ENCODE measurements around the gene POLR2L. TPM values are rescaled to one million over a fixed set of nuclear protein-coding genes. Genes with fewer than 3 reads are reported as not detected.
A peak's percentile ranks its signal among the peaks of the same experiment; 100 is the strongest.

The POLR2L gene
- total and polyA plus RNA-seq, 2 of the 13 experiments (the other 11 are each of a cell fraction or from before 2014, with no cell fraction given) = 104 to 114 TPM

DNA sequence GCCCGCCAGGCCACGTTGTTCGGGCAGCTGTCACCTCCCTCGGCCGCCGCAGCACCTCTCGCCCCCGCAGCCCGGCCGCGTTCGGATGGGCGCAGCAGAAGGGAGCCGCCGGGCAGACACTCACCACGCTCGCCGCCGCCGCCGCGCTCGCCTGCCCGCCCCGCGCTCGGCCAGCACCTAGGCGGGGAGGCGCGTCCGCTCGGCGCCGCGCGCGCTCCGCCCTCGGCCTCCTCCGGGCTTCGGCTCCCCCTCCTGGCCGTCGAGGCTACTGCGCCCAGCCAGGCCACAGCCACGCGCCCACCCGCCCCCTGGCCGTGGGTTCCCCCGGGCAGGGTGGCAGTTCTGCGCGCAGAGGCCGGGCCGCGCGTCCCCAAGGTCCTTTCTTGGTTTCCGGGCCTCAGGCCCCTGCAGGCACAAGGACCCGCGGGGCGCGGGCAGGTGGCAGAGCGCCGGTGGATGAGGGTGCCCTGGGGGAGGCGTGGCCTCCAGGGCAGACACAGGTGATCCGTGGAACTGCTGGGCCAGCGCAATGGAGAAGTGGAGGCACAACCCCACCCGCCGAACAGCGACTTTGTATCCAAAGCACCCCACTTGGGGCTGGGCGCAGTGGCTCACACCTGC is 44.1 kb downstream of the POLR2L start, which contains the start of gene SLC25A22 (continued):
- TF ChIP-seq, protein P1, sequence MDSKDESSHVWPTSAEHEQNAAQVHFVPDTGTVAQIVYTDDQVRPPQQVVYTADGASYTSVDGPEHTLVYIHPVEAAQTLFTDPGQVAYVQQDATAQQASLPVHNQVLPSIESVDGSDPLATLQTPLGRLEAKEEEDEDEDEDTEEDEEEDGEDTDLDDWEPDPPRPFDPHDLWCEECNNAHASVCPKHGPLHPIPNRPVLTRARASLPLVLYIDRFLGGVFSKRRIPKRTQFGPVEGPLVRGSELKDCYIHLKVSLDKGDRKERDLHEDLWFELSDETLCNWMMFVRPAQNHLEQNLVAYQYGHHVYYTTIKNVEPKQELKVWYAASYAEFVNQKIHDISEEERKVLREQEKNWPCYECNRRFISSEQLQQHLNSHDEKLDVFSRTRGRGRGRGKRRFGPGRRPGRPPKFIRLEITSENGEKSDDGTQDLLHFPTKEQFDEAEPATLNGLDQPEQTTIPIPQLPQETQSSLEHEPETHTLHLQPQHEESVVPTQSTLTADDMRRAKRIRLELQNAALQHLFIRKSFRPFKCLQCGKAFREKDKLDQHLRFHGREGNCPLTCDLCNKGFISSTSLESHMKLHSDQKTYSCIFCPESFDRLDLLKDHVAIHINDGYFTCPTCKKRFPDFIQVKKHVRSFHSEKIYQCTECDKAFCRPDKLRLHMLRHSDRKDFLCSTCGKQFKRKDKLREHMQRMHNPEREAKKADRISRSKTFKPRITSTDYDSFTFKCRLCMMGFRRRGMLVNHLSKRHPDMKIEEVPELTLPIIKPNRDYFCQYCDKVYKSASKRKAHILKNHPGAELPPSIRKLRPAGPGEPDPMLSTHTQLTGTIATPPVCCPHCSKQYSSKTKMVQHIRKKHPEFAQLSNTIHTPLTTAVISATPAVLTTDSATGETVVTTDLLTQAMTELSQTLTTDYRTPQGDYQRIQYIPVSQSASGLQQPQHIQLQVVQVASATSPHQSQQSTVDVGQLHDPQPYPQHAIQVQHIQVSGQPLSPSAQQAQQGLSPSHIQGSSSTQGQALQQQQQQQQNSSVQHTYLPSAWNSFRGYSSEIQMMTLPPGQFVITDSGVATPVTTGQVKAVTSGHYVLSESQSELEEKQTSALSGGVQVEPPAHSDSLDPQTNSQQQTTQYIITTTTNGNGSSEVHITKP (CRISPR knock-in tag; IDR thresholded peaks at IDR 0.05; ENCODE audit: low read depth) = no peak
- TF ChIP-seq NFIC (IDR thresholded peaks at IDR 0.05; ENCODE audit: low read length) (no peak), HNRNPUL1 (IDR thresholded peaks at IDR 0.05; ENCODE audit: low read depth, low read length) (no peak), MTF1 (CRISPR knock-in tag; IDR thresholded peaks at IDR 0.05) (no peak), ZBTB3 (CRISPR knock-in tag; IDR thresholded peaks at IDR 0.05; ENCODE audit: borderline replicate concordance, low read depth) (no peak), CREB1 (IDR thresholded peaks at IDR 0.05) (no peak), CREB1 (CRISPR knock-in tag; IDR thresholded peaks at IDR 0.05) (no peak), ZNF263 (CRISPR knock-in tag; IDR thresholded peaks at IDR 0.05) (no peak), SIN3A (IDR thresholded peaks at IDR 0.05; ENCODE audit: borderline replicate concordance, low read depth, low read length) (peak; percentile 40; the same call in 1 of the 2 replicates), GTF3A (CRISPR knock-in tag; conservative IDR thresholded peaks at IDR 0.05) (no peak), HOXA9 (CRISPR knock-in tag; IDR thresholded peaks at IDR 0.05; ENCODE audit: borderline replicate concordance) (no peak), ZFP90 (CRISPR knock-in tag; IDR thresholded peaks at IDR 0.05; ENCODE audit: borderline replicate concordance) (no peak), ZNF446 (CRISPR knock-in tag; IDR thresholded peaks at IDR 0.05) (no peak), ZNF629 (CRISPR knock-in tag; conservative IDR thresholded peaks at IDR 0.05) (no peak), ZNF34 (CRISPR knock-in tag; IDR thresholded peaks at IDR 0.05; ENCODE audit: borderline replicate concordance) (no peak), NKX3-1 (CRISPR knock-in tag; IDR thresholded peaks at IDR 0.05) (no peak), ZNF33A (CRISPR knock-in tag; IDR thresholded peaks at IDR 0.05; ENCODE audit: borderline replicate concordance) (no peak), ZSCAN22 (CRISPR knock-in tag; IDR thresholded peaks at IDR 0.05) (no peak), ZNF224 (CRISPR knock-in tag; IDR thresholded peaks at IDR 0.05) (no peak), MYC (CRISPR knock-in tag; IDR thresholded peaks at IDR 0.05; ENCODE audit: borderline replicate concordance) (peak; percentile 46)
- TF ChIP-seq, protein P2, sequence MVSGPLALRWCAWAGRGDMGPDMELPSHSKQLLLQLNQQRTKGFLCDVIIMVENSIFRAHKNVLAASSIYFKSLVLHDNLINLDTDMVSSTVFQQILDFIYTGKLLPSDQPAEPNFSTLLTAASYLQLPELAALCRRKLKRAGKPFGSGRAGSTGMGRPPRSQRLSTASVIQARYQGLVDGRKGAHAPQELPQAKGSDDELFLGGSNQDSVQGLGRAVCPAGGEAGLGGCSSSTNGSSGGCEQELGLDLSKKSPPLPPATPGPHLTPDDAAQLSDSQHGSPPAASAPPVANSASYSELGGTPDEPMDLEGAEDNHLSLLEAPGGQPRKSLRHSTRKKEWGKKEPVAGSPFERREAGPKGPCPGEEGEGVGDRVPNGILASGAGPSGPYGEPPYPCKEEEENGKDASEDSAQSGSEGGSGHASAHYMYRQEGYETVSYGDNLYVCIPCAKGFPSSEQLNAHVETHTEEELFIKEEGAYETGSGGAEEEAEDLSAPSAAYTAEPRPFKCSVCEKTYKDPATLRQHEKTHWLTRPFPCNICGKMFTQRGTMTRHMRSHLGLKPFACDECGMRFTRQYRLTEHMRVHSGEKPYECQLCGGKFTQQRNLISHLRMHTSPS (CRISPR knock-in tag; IDR thresholded peaks at IDR 0.05; ENCODE audit: low read depth) = no peak
- TF ChIP-seq, protein P3, sequence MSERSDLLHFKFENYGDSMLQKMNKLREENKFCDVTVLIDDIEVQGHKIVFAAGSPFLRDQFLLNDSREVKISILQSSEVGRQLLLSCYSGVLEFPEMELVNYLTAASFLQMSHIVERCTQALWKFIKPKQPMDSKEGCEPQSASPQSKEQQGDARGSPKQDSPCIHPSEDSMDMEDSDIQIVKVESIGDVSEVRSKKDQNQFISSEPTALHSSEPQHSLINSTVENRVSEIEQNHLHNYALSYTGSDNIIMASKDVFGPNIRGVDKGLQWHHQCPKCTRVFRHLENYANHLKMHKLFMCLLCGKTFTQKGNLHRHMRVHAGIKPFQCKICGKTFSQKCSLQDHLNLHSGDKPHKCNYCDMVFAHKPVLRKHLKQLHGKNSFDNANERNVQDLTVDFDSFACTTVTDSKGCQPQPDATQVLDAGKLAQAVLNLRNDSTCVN (CRISPR knock-in tag; IDR thresholded peaks at IDR 0.05; ENCODE audit: borderline replicate concordance) = no peak
